ENCODE results near the gene LRMDA. TPM values are rescaled to one million over a fixed set of nuclear protein-coding genes. Genes with fewer than 3 reads are reported as not detected.

Gene LRMDA
- total RNA-seq, 1 experiment from 2014 or later: 4.8 TPM

- Histone ChIP-seq H3K4me2 (ENCODE audit: low read length) (no peak overlapping the region), H2AFZ (ENCODE audit: low read depth, low read length, poor library complexity, severe bottlenecking) (no peak overlapping the region), H3K27ac (ENCODE audit: low read depth, low read length) (no peak overlapping the region), H3K27me3 (ENCODE audit: insufficient read depth, low read length) (peaks cover 3% of the 10 kb centered on the region; the same call in 1 of the 2 replicates), H4K20me1 (ENCODE audit: insufficient read depth) (no peaks in the 10 kb centered on the region), H3K9me3 (ENCODE audit: control insufficient read depth in 1 of 2, insufficient read depth in 1 of 2, low read depth in 1 of 2, low read length in 2 of 2) (no peaks in the 10 kb centered on the region), H3K4me3 (replicated peaks in 1 of 2; ENCODE audit: low read depth in 1 of 2, low read length in 2 of 2) (no peak overlapping the region), H3K36me3 (ENCODE audit: control insufficient read depth in 1 of 2, insufficient read depth in 2 of 2, low read length in 2 of 2) (no peaks in the 10 kb centered on the region), H3K4me1 (ENCODE audit: control insufficient read depth in 1 of 2, insufficient read depth in 2 of 2, low read length in 2 of 2) (no peaks in the 10 kb centered on the region), H3K9ac (ENCODE audit: low read length) (no peak overlapping the region), H3K79me2 (ENCODE audit: insufficient read depth, low read length) (no peaks in the 10 kb centered on the region), H3K9me2 (ENCODE audit: insufficient read depth) (no peaks in the 10 kb centered on the region)
- RAD21 ChIA-PET (ENCODE audit: low non-redundant PET in 1 of 2, low total read pairs in 2 of 2, uncharacterized antibody in 2 of 2, unreplicated experiment in 2 of 2): no interaction called here
- intact Hi-C loops (cut with micrococcal nuclease): no loop called here
- ATAC-seq: no peak
- CTCF ChIA-PET: no interaction called here
- no peak for TF ChIP-seq POLR2A (IDR thresholded peaks at IDR 0.05; ENCODE audit: borderline replicate concordance, extremely low read depth, insufficient read depth, insufficient read length)
- TF ChIP-seq POLR2AphosphoS5 (IDR thresholded peaks at IDR 0.05; ENCODE audit: low read depth, low read length): no peak
- no peak for TF ChIP-seq CTCF (IDR thresholded peaks at IDR 0.05 in 2 of 3, conservative IDR thresholded peaks at IDR 0.05 in 1 of 3; ENCODE audit: borderline replicate concordance in 1 of 3, insufficient read depth in 1 of 3, low read depth in 2 of 3, low read length in 2 of 3)
- TF ChIP-seq CEBPB (IDR thresholded peaks at IDR 0.05; ENCODE audit: low read depth): no peak
- no peak for TF ChIP-seq SP1 (IDR thresholded peaks at IDR 0.05; ENCODE audit: low read depth)
- TF ChIP-seq EZH2phosphoT487 (IDR thresholded peaks at IDR 0.05; ENCODE audit: borderline replicate concordance): no peak
- TF ChIP-seq YY1 (IDR thresholded peaks at IDR 0.05; ENCODE audit: extremely low read depth, insufficient replicate concordance, low read depth, low read length): no peak
- TF ChIP-seq MAX (IDR thresholded peaks at IDR 0.05): no peak
- no peak for TF ChIP-seq SRF (IDR thresholded peaks at IDR 0.05; ENCODE audit: low read depth)
- BruUV-seq (replicated peaks): no TSS peak
- DNase-seq (ENCODE audit: low read depth, low spot score): no peak
- POLR2A ChIA-PET: no interaction called here
Measured at GRCh38 chr10:76444034-76444800, 1012.8 kb downstream of the LRMDA start.

Measured in HCT116 (cell line).